ENCODE measurements around the gene SLC9A2.

DNA sequence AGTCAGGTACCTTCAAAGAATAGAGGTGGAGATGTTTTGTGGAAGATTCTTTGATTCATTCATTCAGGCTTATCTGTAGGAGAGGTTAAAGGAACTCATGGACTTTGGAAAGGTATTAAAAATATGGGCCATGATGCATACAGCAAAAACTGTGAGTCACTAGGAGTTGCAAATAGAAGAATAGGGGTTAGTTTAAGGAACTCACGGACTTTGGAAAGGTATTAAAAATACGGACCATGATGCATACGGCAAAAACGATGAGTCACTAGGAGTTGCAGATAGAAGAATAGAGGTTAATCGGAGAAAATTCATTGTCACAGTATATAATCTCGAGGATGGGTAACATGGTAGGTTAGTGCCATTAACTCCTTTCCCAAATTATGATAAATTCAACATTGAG is 41.2 kb downstream of the SLC9A2 start:
- TF ChIP-seq, protein P1, sequence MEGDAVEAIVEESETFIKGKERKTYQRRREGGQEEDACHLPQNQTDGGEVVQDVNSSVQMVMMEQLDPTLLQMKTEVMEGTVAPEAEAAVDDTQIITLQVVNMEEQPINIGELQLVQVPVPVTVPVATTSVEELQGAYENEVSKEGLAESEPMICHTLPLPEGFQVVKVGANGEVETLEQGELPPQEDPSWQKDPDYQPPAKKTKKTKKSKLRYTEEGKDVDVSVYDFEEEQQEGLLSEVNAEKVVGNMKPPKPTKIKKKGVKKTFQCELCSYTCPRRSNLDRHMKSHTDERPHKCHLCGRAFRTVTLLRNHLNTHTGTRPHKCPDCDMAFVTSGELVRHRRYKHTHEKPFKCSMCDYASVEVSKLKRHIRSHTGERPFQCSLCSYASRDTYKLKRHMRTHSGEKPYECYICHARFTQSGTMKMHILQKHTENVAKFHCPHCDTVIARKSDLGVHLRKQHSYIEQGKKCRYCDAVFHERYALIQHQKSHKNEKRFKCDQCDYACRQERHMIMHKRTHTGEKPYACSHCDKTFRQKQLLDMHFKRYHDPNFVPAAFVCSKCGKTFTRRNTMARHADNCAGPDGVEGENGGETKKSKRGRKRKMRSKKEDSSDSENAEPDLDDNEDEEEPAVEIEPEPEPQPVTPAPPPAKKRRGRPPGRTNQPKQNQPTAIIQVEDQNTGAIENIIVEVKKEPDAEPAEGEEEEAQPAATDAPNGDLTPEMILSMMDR (conservative IDR thresholded peaks at IDR 0.05; ENCODE audit: low read depth, low read length), result no peak
- TF ChIP-seq EZH2 (IDR thresholded peaks at IDR 0.05; ENCODE audit: low read length, unreplicated experiment) (no peak), EZH2phosphoT487 (IDR thresholded peaks at IDR 0.05; ENCODE audit: borderline replicate concordance, low read length) (no peak)

Measured in PC-3 (cell line).